ENCODE data around the gene SLCO3A1. TPM values are rescaled to one million over a fixed set of nuclear protein-coding genes. Genes with fewer than 3 reads are reported as not detected.

Gene SLCO3A1
- total RNA-seq, 1 donor: 8.6 TPM

DNA sequence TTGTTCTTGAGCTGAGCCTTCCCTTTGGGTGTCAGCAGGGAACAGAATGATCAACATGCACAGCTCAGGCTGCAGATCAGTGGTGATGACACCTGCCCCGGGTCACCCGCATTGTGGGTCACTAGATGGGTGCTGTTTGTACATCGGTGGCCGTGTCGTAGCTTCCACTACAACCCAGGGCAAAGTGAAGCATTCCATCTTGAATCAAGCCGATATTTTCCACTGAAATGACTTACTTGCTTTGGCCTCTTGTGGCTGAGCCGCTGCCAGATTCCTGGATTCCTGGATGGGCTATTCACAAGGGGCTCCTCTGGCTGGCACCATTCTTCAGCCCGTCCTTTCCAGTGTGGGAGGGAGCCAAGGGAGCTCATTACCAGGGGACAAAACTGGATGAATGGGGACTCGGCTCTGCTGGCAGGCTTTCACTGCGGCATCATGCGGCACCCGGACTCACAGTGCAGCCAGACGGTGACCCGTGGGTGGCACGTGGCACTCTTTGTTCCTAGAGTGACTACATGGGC is 65.6 kb downstream of the SLCO3A1 start:
- TF ChIP-seq, protein P1, sequence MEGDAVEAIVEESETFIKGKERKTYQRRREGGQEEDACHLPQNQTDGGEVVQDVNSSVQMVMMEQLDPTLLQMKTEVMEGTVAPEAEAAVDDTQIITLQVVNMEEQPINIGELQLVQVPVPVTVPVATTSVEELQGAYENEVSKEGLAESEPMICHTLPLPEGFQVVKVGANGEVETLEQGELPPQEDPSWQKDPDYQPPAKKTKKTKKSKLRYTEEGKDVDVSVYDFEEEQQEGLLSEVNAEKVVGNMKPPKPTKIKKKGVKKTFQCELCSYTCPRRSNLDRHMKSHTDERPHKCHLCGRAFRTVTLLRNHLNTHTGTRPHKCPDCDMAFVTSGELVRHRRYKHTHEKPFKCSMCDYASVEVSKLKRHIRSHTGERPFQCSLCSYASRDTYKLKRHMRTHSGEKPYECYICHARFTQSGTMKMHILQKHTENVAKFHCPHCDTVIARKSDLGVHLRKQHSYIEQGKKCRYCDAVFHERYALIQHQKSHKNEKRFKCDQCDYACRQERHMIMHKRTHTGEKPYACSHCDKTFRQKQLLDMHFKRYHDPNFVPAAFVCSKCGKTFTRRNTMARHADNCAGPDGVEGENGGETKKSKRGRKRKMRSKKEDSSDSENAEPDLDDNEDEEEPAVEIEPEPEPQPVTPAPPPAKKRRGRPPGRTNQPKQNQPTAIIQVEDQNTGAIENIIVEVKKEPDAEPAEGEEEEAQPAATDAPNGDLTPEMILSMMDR (IDR thresholded peaks at IDR 0.05; ENCODE audit: insufficient read depth, low read depth, low read length): no peak
- H3K4me3 ChIP-seq (ENCODE audit: low read depth, low read length): no peak overlapping the region
- DNase-seq (ENCODE audit: low read depth): no peak

DNA sequence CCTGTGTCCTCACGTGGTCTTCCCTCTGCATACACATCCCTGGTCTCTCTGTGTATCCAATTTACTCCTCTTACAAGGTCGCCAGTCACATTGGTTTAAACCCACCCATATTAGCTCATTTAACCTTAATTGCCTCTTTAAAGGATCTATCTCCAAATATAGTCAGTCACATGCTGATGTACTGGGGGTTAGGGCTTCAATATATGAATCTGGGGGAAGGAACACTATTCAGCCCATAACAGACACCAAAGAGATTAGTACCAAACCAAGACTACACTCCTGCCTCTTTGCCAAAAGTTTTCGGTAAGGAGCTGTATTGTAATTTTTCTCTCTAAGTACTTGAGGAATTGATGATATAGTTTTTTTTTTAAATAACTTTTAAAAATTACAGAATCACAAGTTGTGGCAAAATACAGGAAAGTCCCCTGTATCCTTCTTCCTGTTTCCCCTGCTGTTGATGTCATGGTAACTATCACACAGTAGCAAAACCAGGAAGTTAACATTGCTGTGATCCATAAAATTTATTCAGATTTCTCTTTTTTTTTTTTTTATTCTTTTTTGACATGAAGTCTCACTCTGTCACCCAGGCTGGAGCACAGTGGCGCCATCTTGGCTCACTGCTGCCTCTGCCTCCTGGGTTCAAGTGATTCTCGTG is 67.8 kb downstream of the SLCO3A1 start:
- DNase-seq (ENCODE audit: low read depth): no peak

DNA sequence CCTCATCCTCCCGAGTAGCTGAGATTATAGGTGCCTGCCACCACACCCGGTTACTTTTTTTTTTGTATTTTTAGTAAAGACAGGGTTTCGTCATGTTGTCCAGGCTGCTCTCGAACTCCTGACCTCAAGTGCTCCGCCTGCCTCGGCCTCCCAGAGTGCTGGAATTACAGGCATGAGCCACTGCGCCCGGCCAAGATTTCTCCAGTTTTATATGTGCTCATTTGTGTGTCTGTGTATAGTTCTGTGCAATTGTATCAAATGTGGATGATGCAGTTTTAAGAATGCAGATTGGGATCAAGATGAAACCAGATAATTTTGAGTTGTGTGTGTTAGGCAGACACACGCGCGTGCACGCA is 68.3 kb downstream of the SLCO3A1 start:
- TF ChIP-seq, protein P1 (IDR thresholded peaks at IDR 0.05; ENCODE audit: insufficient read depth, low read depth, low read length): no peak
- H3K4me3 ChIP-seq (ENCODE audit: low read depth, low read length): no peak overlapping the region
- no peak for DNase-seq (ENCODE audit: low read depth)

More for the DNA sequence above, 67.8 kb downstream of the SLCO3A1 start:
- H3K4me3 ChIP-seq (ENCODE audit: low read depth, low read length): no peak overlapping the region
- TF ChIP-seq, protein P1 (IDR thresholded peaks at IDR 0.05; ENCODE audit: insufficient read depth, low read depth, low read length): no peak

DNA sequence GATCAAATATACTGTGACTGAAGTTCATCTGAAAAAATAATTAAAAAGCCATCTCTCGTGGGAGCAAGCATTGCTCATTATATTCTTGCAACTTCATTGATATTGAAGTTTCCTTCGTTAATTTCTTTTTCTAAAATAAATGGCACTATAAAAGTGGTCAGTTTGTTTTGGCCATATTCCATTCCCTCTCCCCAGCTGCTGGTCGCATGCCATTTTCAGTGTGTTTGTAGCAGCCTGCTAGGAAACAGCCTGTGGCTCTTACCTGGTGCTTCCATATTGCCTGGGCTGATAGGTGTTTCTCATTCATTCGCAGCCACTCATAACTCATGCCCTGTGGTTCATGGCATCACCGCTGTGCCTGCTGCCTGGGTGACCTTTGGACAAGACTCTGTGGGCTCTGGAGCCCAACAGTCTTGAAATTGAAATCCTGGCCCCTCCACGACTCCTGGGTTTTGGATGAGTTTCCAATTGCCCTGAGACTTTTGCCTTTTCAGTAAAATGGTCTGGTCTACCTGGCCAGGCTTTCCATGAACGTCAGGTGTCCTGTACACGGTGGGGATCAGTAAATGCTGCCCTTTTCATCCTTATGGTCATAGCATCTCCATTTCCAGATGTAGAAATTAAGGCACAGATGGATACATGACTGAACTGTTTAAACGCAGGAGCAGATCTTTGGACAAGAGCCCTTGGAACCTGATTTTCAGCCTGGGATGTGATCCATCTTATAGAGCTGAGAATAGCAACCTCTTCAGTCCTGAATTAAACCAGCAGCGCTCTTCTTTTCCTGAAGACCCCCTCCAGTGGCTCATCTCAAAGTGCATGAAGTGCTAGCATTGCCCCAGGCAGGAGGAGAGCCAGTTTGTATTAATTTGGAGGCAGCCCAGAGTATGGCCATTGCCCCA is 69.4 kb downstream of the SLCO3A1 start:
- TF ChIP-seq, protein P1 (IDR thresholded peaks at IDR 0.05; ENCODE audit: insufficient read depth, low read depth, low read length): no peak
- DNase-seq (ENCODE audit: low read depth): no peak
- H3K4me3 ChIP-seq (ENCODE audit: low read depth, low read length): no peak overlapping the region

DNA sequence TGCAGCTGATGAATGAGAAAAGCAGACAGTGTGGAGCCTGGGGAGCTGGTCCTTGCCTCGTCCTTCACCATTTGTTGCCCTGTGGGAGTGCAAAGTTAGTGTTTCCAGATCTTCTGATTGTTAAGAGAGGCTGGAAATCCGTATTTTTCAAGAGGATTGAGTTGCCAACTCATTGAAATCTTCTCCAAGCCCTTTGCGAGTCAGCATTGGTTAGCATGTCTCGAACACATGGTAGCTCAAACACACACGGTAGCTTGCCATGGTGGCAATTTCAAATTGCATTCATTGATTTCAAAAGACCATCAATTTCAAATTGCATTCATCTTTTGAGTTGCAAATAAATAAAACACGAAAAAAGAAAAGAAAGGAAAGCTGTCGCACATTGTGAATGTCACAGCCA is 70.7 kb downstream of the SLCO3A1 start:
- DNase-seq (ENCODE audit: low read depth): no peak
- TF ChIP-seq, protein P1 (IDR thresholded peaks at IDR 0.05; ENCODE audit: insufficient read depth, low read depth, low read length): no peak
- no peak overlapping the region for H3K4me3 ChIP-seq (ENCODE audit: low read depth, low read length)

DNA sequence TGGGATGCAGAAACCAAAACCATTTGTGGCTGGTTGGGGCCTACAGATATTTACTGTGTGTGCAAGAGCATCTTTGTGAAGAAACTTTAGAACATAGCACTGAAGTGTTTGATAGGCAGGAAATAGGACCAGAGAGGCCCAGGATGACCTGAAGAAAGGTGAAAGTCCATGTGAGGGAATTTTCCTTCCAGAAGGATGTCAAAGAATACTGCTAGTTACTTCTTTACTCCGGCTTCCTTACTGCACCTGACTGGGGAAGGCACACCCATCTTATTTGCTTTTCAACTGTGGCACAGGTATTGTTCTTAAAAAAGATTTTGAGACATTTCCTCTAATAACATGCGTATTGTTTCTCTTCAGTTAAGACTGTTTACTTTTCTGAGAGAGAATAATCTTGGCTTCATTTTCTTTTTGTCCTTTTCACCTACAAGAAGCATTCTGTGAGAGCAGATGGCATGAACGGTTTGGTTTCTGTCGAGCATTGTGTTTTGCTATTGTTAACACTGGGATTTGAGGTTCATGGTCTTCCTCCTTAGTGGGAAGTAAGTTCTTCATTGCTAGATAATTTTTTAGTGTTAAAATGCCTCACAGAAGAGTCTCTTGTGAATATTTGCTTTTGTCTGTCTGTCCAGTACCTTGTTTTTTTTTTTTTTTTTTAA is 71.5 kb downstream of the SLCO3A1 start:
- TF ChIP-seq, protein P1 (IDR thresholded peaks at IDR 0.05; ENCODE audit: insufficient read depth, low read depth, low read length): no peak
- H3K4me3 ChIP-seq (ENCODE audit: low read depth, low read length): no peak overlapping the region
- DNase-seq (ENCODE audit: low read depth): no peak

Measured in fibroblast of villous mesenchyme (primary cell).